A549 treated with RU486 at 1 μM for 4 hours (cell line): ENCODE measurements around the gene MB. TPM values are rescaled to one million over a fixed set of nuclear protein-coding genes. Genes with fewer than 3 reads are reported as not detected.

ENCODE experiments used
- total RNA-seq: library from RNA; stranded (reverse); fragments of 200-300 nt; extraction: Qiagen RNA extraction; gene quantifications from 5 replicates; pipeline ENCODE4 v1.2.3, GENCODE V29; 2022; ENCODE audit warnings: low read depth

MB gene
- total RNA-seq, result 6.8 to 8.3 TPM (median 7.2 TPM) in 5 replicates

GRCh38 chr22:35617137-35617755, at the start of gene MB:
Gene MB, minus strand, starts transcription at chr22:35617329. Its CDS starts 72 bp downstream, at chr22:35617257.

GRCh38 chr22:35648066-35649025, 31.2 kb upstream of the MB start, which contains the start of gene APOL6:
Gene APOL6, plus strand, starts transcription at chr22:35648446. Its CDS starts 7,980 bp downstream, at chr22:35656426.

Other genes with a start within 250 kb of the MB start
- 621 to 911 TPM (median 716 TPM) in 5 replicates for gene HMOX1, start 236.2 kb downstream of the MB start, total RNA-seq
- 59.4 to 96.9 TPM (median 82.3 TPM) in 5 replicates for gene MCM5, start 217.2 kb downstream of the MB start, total RNA-seq
- gene RASD2, start 76.5 kb downstream of the MB start, total RNA-seq, result 0.89 to 1.8 TPM (median 1.1 TPM) in 5 replicates
- gene APOL6, start 31.1 kb upstream of the MB start, total RNA-seq, result 1.8 to 3.0 TPM (median 2.2 TPM) in 5 replicates
- not detected in 5 replicates for gene APOL5, start 100.5 kb upstream of the MB start, total RNA-seq